HG03135 (cell line): ENCODE measurements around the gene GUCY1A2.
"Not testable (repeated sequence)": the region's sequence is repeated elsewhere in the genome, so short reads cannot be mapped to it uniquely, and the experiment has no call there.

Experiments
- ATAC-seq: cut with Tn5 transposase; IDR thresholded peaks from one replicate; pipeline ENCODE4 v1.9.1; 2021; ENCODE audit warnings: mild to moderate bottlenecking, moderate library complexity; ENCODE audit not compliant: unreplicated experiment

Gene GUCY1A2, protein sequence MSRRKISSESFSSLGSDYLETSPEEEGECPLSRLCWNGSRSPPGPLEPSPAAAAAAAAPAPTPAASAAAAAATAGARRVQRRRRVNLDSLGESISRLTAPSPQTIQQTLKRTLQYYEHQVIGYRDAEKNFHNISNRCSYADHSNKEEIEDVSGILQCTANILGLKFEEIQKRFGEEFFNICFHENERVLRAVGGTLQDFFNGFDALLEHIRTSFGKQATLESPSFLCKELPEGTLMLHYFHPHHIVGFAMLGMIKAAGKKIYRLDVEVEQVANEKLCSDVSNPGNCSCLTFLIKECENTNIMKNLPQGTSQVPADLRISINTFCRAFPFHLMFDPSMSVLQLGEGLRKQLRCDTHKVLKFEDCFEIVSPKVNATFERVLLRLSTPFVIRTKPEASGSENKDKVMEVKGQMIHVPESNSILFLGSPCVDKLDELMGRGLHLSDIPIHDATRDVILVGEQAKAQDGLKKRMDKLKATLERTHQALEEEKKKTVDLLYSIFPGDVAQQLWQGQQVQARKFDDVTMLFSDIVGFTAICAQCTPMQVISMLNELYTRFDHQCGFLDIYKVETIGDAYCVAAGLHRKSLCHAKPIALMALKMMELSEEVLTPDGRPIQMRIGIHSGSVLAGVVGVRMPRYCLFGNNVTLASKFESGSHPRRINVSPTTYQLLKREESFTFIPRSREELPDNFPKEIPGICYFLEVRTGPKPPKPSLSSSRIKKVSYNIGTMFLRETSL

DNA sequence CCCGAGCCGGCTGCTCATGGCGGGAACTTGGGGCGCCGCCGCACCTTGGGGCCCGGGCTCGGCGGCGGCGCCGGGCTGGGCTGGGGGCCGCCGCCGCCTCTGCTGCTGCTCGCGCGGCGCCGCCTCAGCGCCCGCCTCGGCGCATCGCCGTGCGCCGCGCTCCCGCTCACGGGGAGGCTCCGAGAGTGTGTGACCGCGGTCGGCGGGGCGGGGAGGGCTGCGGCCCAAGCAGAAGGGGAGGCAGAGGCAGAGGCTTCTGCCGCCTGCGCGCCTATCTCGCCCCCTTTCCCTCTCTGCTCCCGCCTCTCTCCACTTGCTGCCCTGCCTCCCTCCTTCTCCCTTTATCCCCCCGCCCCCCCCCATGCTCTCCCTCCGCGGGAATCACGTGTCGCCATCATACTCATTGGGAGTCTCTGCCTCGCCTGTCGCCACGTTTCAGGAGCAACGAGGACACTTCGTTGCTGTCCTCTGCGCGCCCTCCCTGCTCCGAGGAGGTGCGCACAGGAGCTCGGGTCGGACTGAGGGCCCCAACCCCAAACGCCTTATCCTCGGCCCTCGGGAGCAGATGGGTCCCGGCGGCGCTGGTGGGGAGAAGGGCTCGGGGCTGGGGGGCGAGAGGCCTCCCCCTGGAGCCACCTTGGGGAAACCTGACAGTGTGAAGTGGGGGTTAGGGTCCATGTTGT is at the start of gene GUCY1A2:
Gene GUCY1A2 (minus strand): TSS at position 258 of the 683 bp plus-strand sequence. CDS start 421 bp downstream, outside the sequence.
- ATAC-seq = peak; percentile 26

GRCh38 chr11:107054391-107054790 is 36.1 kb upstream of the GUCY1A2 start:
- ATAC-seq = no peak

DNA sequence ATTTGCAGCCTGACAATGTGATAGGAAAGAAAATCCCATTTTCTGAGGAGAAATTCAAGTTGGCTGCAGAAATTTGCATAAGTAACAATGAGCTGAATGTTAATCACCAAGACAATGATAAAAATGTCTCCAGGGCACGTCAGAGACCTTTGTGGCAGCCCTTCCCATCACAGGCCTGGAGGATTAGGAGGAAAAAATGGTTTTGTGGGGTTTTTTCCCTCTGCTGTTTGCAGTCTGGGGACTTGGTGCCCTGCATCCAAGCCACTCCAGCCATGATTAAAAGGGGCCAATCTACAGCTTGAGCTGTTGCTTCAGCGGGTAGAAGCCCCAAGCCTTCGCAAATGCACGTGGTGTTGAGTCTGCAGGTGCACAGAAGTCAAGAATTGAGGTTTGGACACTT is 33.1 kb upstream of the GUCY1A2 start:
- not testable (repeated sequence) for ATAC-seq

- ATAC-seq = not testable (repeated sequence)
Measured at GRCh38 chr11:107050899-107051298, 32.6 kb upstream of the GUCY1A2 start.

DNA sequence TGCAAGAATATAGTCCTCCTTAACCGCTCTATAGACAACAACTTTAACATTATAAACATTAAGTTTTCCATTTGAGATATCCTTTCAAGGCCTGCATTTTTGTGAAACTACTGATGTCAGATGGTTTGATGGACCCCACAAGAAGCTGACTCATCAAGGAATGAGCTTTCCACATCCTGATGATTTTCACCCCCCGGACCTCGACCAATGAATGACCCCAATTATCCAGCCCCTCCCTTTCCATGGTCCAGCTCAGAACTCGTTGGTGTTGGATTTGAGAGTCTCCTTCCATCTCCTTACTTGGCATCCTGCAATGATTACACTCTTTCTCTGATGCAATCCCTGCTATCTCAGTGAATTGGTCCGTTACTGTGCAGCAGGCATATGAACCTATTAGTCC is 31.8 kb upstream of the GUCY1A2 start:
- no peak for ATAC-seq

- no peak for ATAC-seq
Measured at GRCh38 chr11:107044503-107044902, 26.2 kb upstream of the GUCY1A2 start.

GRCh38 chr11:107043242-107044006 is 25.1 kb upstream of the GUCY1A2 start:
- peak; percentile 74 for ATAC-seq

GRCh38 chr11:107042748-107043147 is 24.5 kb upstream of the GUCY1A2 start:
- ATAC-seq = no peak

GRCh38 chr11:107041088-107041444 is 22.8 kb upstream of the GUCY1A2 start:
- no peak for ATAC-seq

DNA sequence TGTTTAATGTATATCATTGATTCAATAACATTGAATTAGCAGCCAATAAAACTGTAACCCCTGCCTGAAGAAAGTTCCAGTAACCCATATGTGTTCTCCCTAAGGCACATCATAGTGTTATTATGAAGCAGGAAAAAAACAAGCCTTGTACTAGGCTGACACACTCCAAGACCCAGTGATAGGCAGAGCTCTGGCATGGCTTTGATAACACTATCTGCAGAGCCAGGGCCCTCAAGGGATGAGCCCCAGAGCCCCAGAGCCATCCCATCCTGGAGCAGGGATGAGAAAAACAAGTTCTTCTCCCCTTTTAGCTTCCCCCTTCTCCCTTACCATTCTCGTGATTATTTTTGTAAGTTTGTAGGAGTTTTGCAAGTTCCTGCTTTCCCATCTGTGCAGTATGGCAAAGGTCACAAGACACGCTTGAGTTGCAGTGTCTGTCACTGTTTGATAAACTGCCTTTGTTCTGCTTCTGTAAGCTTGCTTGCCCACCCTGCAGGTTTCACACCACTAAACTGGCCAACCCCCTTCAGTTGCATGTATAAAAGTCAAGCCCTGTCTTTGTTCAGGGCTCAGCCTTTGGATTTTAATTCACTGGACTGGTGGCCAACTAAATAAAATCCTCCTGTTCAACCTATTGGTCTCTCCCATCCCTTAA is 22.3 kb upstream of the GUCY1A2 start:
- ATAC-seq = no peak

DNA sequence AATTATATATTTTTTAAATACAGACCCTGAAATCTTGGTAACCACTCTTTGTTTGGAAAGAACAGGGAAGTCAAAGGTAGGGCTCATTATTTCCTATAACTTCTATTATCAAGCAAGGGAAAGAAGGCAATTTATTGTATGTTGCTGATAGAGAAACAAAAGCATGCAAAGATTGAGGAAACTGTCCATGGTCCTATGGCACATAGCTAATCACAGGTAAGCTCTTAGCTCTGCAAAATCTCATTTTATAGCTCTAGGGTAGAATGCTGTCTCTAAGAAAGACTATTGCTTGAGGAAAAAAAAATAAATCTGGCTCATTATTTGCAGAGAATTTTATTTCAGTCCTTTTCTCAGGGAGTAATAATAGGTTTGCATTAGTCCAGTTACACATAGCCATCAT is 7.4 kb upstream of the GUCY1A2 start:
- no peak for ATAC-seq

DNA sequence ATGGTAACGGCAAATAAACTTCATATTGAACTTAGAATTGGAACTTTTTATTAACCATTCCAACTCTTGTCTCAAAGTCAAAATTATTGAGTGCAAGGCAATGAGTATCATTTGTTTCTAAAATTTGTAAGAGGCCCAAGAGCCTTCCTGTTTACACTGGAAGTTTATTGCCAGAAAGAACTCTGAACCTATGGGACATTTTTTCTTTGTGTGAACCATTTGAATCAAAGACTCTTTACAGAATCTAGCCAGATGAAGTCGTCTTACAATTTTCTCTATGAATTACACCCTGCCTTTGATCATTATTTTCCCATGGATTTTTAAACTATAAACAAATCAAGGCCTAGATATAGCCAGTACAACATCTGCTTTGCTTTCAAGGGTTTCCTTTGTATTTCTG is 2.3 kb upstream of the GUCY1A2 start:
- ATAC-seq = no peak

- no peak for ATAC-seq
Measured at GRCh38 chr11:107018902-107019493, 722 bp upstream of the GUCY1A2 start.

GRCh38 chr11:107017433-107018218 is 650 bp downstream of the GUCY1A2 start:
- peak; percentile 72 for ATAC-seq

- no peak for ATAC-seq
Measured at GRCh38 chr11:107017104-107017432, 1.2 kb downstream of the GUCY1A2 start.

- no peak for ATAC-seq
Measured at GRCh38 chr11:107014871-107015270, 3.4 kb downstream of the GUCY1A2 start.

GRCh38 chr11:107011977-107012376 is 6.3 kb downstream of the GUCY1A2 start:
- ATAC-seq = no peak

GRCh38 chr11:107009190-107009589 is 9.1 kb downstream of the GUCY1A2 start:
- ATAC-seq = no peak

DNA sequence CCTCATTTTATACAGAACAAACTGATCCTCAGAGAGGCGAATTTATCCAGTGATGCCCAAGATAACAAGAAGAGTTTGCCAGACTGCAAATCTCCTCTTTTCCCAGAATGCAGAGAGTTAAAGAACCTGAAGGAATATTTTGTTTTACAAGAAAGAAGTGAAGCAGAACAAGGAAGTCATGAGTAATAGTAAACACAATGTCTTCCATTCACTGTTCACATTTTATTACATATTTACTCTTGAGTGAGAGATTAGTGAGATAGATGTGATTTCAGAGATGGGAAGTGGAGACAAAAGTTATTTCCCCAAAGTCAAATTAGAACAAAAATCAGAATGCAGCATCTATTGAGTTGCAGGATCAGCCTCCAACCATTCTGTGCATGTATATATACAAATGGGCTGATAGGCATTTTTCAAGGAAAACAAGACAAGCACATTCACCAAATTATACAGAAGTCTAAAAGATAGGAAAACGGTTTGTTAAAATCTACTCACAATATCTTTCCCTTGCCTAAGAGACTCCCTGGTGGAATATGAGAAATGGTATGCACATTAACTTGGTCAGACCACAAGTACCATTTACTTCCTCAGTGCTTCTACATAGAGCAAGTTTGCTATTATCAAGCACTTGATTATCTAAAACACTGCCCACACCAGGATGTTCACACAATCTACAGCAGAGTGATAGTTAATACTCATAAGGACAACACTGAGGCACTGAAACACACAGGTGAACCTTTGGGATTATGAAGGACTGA is 12.0 kb downstream of the GUCY1A2 start:
- no peak for ATAC-seq
